ENCODE measurements around the gene ABCC3. TPM values are rescaled to one million over a fixed set of nuclear protein-coding genes. Genes with fewer than 3 reads are reported as not detected.
"Not testable (repeated sequence)": the region's sequence is repeated elsewhere in the genome, so short reads cannot be mapped to it uniquely, and the experiment has no call there.

The ABCC3 gene
- total RNA-seq, 1 donor from 2014 or later = 6.3 TPM

GRCh38 chr17:50675627-50676026 is 40.9 kb downstream of the ABCC3 start:
- no peak overlapping the region for H3K4me3 ChIP-seq (ENCODE audit: low read depth, low read length)

GRCh38 chr17:50676065-50676975 is 41.6 kb downstream of the ABCC3 start:
- TF ChIP-seq CTCF (conservative IDR thresholded peaks at IDR 0.05; ENCODE audit: low read depth, low read length) = no peak
- DNase-seq (ENCODE audit: low read depth) = no peak
- H3K4me3 ChIP-seq (ENCODE audit: low read depth, low read length) = no peak overlapping the region

More at GRCh38 chr17:50675627-50676026, 40.9 kb downstream of the ABCC3 start:
- no peak for DNase-seq (ENCODE audit: low read depth)
- TF ChIP-seq CTCF (conservative IDR thresholded peaks at IDR 0.05; ENCODE audit: low read depth, low read length) = no peak

GRCh38 chr17:50677851-50678375 is 43.2 kb downstream of the ABCC3 start:
- no peak for TF ChIP-seq CTCF (conservative IDR thresholded peaks at IDR 0.05; ENCODE audit: low read depth, low read length)
- H3K4me3 ChIP-seq (ENCODE audit: low read depth, low read length) = no peak overlapping the region
- DNase-seq (ENCODE audit: low read depth) = no peak

- no peak for DNase-seq (ENCODE audit: low read depth)
- no peak overlapping the region for H3K4me3 ChIP-seq (ENCODE audit: low read depth, low read length)
- TF ChIP-seq CTCF (conservative IDR thresholded peaks at IDR 0.05; ENCODE audit: low read depth, low read length) = no peak
These were observed 44.4 kb downstream of the ABCC3 start for GRCh38 chr17:50679008-50679544.

GRCh38 chr17:50680126-50680525 is 45.4 kb downstream of the ABCC3 start:
- DNase-seq (ENCODE audit: low read depth) = no peak
- no peak for TF ChIP-seq CTCF (conservative IDR thresholded peaks at IDR 0.05; ENCODE audit: low read depth, low read length)
- no peak overlapping the region for H3K4me3 ChIP-seq (ENCODE audit: low read depth, low read length)

- H3K4me3 ChIP-seq (ENCODE audit: low read depth, low read length); DNase-seq (ENCODE audit: low read depth): not testable (repeated sequence)
These were observed 46.0 kb downstream of the ABCC3 start for GRCh38 chr17:50680543-50681262.

Measured in epithelial cell of proximal tubule (primary cell).